HFFc6 (cell line): ENCODE measurements around the gene ADD3. TPM values are rescaled to one million over a fixed set of nuclear protein-coding genes. Genes with fewer than 3 reads are reported as not detected.

Experiments
- DNase-seq: peaks from one replicate; pipeline ENCODE4 v3.0.0-alpha.2; 2018
- H3K27ac Mint-ChIP-seq: 2 replicates; pipeline ENCODE4 v1.8.0; 2020; ENCODE audit warnings: mild to moderate bottlenecking, mixed read lengths
- H3K27me3 Mint-ChIP-seq: 2 replicates; pipeline ENCODE4 v1.8.0; 2021; ENCODE audit warnings: mild to moderate bottlenecking, moderate library complexity, mixed read lengths; ENCODE audit not compliant: insufficient read depth
- H3K36me3 Mint-ChIP-seq: 2 replicates; pipeline ENCODE4 v1.8.0; 2021; ENCODE audit warnings: low read depth, mixed read lengths
- H3K4me1 Mint-ChIP-seq: 2 replicates; pipeline ENCODE4 v1.8.0; 2020; ENCODE audit warnings: low read depth, mixed read lengths
- H3K4me3 Mint-ChIP-seq: 2 replicates; pipeline ENCODE4 v1.8.0; 2020; ENCODE audit warnings: mild to moderate bottlenecking, moderate library complexity, mixed read lengths
- H3K9me3 Mint-ChIP-seq: 2 replicates; pipeline ENCODE4 v1.8.0; 2020; ENCODE audit warnings: mild to moderate bottlenecking, mixed read lengths
- CTCF ChIP-seq: fragments of 200-600 bp; sonication (generic); IDR thresholded peaks from 2 replicates; pipeline ENCODE4 v1.5.0; 2021; ENCODE audit warnings: antibody characterized with exemption, mild to moderate bottlenecking
- total RNA-seq, 6 experiments: library from RNA; stranded (reverse); fragmentation: NEBNext Ultra II Directional; extraction: Animal tissue kit (Norgen Biotek cat#: 25700); gene quantifications; 2 replicates in 1 of 6; 3 replicates in 5 of 6; pipeline ENCODE4 v1.2.3, GENCODE V29; 2021

The ADD3 gene
- total RNA-seq, 6 experiments from 2014 or later: 46.4 to 57.4 (median 51.5) TPM

GRCh38 chr10:110174816-110175215 is 167.0 kb downstream of the ADD3 start:
- H3K27ac Mint-ChIP-seq: no peak overlapping the region
- H3K4me3 Mint-ChIP-seq: no peak overlapping the region
- H3K36me3 Mint-ChIP-seq: no peaks in the 10 kb centered on the region
- peaks cover 28% of the 10 kb centered on the region for H3K27me3 Mint-ChIP-seq
- H3K4me1 Mint-ChIP-seq: peaks cover 6% of the 10 kb centered on the region
- no peak for TF ChIP-seq CTCF
- H3K9me3 Mint-ChIP-seq: no peaks in the 10 kb centered on the region
- DNase-seq: no peak

- Mint-ChIP-seq H3K36me3 (no peaks in the 10 kb centered on the region), H3K4me1 (peaks cover 6% of the 10 kb centered on the region), H3K9me3 (no peaks in the 10 kb centered on the region), H3K27ac (no peak overlapping the region), H3K27me3 (peaks cover 24% of the 10 kb centered on the region), H3K4me3 (no peak overlapping the region)
- no peak for DNase-seq
- no peak for TF ChIP-seq CTCF
These were observed 167.6 kb downstream of the ADD3 start for GRCh38 chr10:110175406-110175805.

GRCh38 chr10:110176141-110177030 is 168.6 kb downstream of the ADD3 start:
- peaks cover 6% of the 10 kb centered on the region for H3K4me1 Mint-ChIP-seq
- no peak overlapping the region for H3K4me3 Mint-ChIP-seq
- H3K36me3 Mint-ChIP-seq: no peaks in the 10 kb centered on the region
- DNase-seq: no peak
- no peak overlapping the region for H3K27ac Mint-ChIP-seq
- no peaks in the 10 kb centered on the region for H3K9me3 Mint-ChIP-seq
- H3K27me3 Mint-ChIP-seq: peaks cover 18% of the 10 kb centered on the region
- no peak for TF ChIP-seq CTCF

GRCh38 chr10:110179220-110179619 is 171.4 kb downstream of the ADD3 start:
- no peak for DNase-seq
- Mint-ChIP-seq H3K4me1 (no peaks in the 10 kb centered on the region), H3K9me3 (no peaks in the 10 kb centered on the region), H3K36me3 (no peaks in the 10 kb centered on the region), H3K27ac (no peak overlapping the region), H3K4me3 (no peak overlapping the region), H3K27me3 (peaks cover 16% of the 10 kb centered on the region)
- no peak for TF ChIP-seq CTCF

GRCh38 chr10:110181451-110181850 is 173.7 kb downstream of the ADD3 start:
- Mint-ChIP-seq H3K27me3 (peaks cover 14% of the 10 kb centered on the region), H3K9me3 (no peaks in the 10 kb centered on the region), H3K27ac (no peak overlapping the region), H3K4me1 (no peaks in the 10 kb centered on the region), H3K36me3 (no peaks in the 10 kb centered on the region), H3K4me3 (no peak overlapping the region)
- no peak for DNase-seq
- no peak for TF ChIP-seq CTCF
